Renal pelvis (tissue), 4 donors: Measurements from ENCODE around the gene MITF. TPM values are rescaled to one million over a fixed set of nuclear protein-coding genes. Genes with fewer than 3 reads are reported as not detected.

ENCODE experiments used
- DNase-seq: peaks from one replicate; pipeline ENCODE4 v3.0.0-alpha.2; 2013
- polyA plus RNA-seq, 3 donors: library from polyadenylated mRNA; unstranded; fragments of 120-200 nt; gene quantifications; one replicate each; pipeline ENCODE4 v1.2.1, GENCODE V29; 2013; ENCODE audit not compliant: insufficient read length in 3 of 3

Gene MITF
- polyA plus RNA-seq, 3 donors, result 35.5 to 51.3 (median 40.4) TPM

GRCh38 chr3:70003119-70003518 is 263.9 kb downstream of the MITF start:
- DNase-seq, result no peak

GRCh38 chr3:70006089-70006488 is 266.8 kb downstream of the MITF start:
- no peak for DNase-seq

- DNase-seq, result no peak
These were observed 271.1 kb downstream of the MITF start for GRCh38 chr3:70010346-70010745.

- no peak for DNase-seq
These were observed 272.3 kb downstream of the MITF start for GRCh38 chr3:70011582-70011981.
